ENCODE data around the gene STKLD1. TPM values are rescaled to one million over a fixed set of nuclear protein-coding genes. Genes with fewer than 3 reads are reported as not detected.

Gene STKLD1
- total RNA-seq, 1 donor from 2014 or later, result 1.2 TPM

GRCh38 chr9:133453651-133454050 lies 77.5 kb downstream of the STKLD1 start:
- Histone ChIP-seq H3K27ac (no peak overlapping the region), H3K4me1 (no peaks in the 10 kb centered on the region), H3K36me3 (no peaks in the 10 kb centered on the region), H3K27me3 (no peaks in the 10 kb centered on the region), H3K9me3 (no peaks in the 10 kb centered on the region), H3K4me3 (no peak overlapping the region)
- DNase-seq (no peak), ATAC-seq (no peak)
- TF ChIP-seq CTCF (IDR thresholded peaks at IDR 0.05), result no peak
- intact Hi-C loops (cut with DNase I), result no loop called here

GRCh38 chr9:133454325-133454724 lies 78.2 kb downstream of the STKLD1 start:
- ATAC-seq (no peak), DNase-seq (no peak)
- H3K27ac ChIP-seq, result no peak overlapping the region
- intact Hi-C loops (cut with DNase I), result no loop called here
- no peaks in the 10 kb centered on the region for H3K27me3 ChIP-seq
- no peak overlapping the region for H3K4me3 ChIP-seq
- H3K4me1 ChIP-seq, result peaks cover 6% of the 10 kb centered on the region
- H3K36me3 ChIP-seq, result no peaks in the 10 kb centered on the region
- H3K9me3 ChIP-seq, result no peaks in the 10 kb centered on the region
- no peak for TF ChIP-seq CTCF (IDR thresholded peaks at IDR 0.05)

GRCh38 chr9:133454943-133455673 lies 78.9 kb downstream of the STKLD1 start:
- Histone ChIP-seq H3K4me3 (no peak overlapping the region), H3K27me3 (no peaks in the 10 kb centered on the region), H3K9me3 (no peaks in the 10 kb centered on the region), H3K4me1 (peaks cover 7% of the 10 kb centered on the region), H3K36me3 (no peaks in the 10 kb centered on the region), H3K27ac (no peak overlapping the region)
- ATAC-seq (no peak), DNase-seq (no peak)
- no peak for TF ChIP-seq CTCF (IDR thresholded peaks at IDR 0.05)
- intact Hi-C loops (cut with DNase I), result no loop called here

Other genes starting within 250 kb of the STKLD1 start
- gene GBGT1, start 212.5 kb upstream of the STKLD1 start, total RNA-seq, result 27.4 TPM
- gene OBP2B, start 167.1 kb upstream of the STKLD1 start, total RNA-seq, result not detected
- 16.8 TPM for gene ABO, start 101.2 kb upstream of the STKLD1 start, total RNA-seq
- gene SURF6, start 40.2 kb upstream of the STKLD1 start, total RNA-seq, result 15.9 TPM
- gene MED22, start 28.2 kb upstream of the STKLD1 start, total RNA-seq, result 25.8 TPM
- gene RPL7A, start 28.1 kb upstream of the STKLD1 start, total RNA-seq, result 1,380 TPM
- 43.9 TPM for gene SURF1, start 19.9 kb upstream of the STKLD1 start, total RNA-seq
- 12.0 TPM for gene SURF2, start 19.8 kb upstream of the STKLD1 start, total RNA-seq
- 142 TPM for gene SURF4, start 306 bp upstream of the STKLD1 start, total RNA-seq
- 22.6 TPM for gene REXO4, start 41.6 kb downstream of the STKLD1 start, total RNA-seq
- 2.0 TPM for gene ADAMTS13, start 46.0 kb downstream of the STKLD1 start, total RNA-seq
- gene CACFD1, start 83.6 kb downstream of the STKLD1 start, total RNA-seq, result 39.8 TPM
- gene SLC2A6, start 102.7 kb downstream of the STKLD1 start, total RNA-seq, result 11.4 TPM
- gene MYMK, start 148.6 kb downstream of the STKLD1 start, total RNA-seq, result not detected
- gene ADAMTSL2, start 158.3 kb downstream of the STKLD1 start, total RNA-seq, result 17.4 TPM
- gene FAM163B, start 233.0 kb downstream of the STKLD1 start, total RNA-seq, result not detected

Data from upper lobe of right lung (tissue), 1 donor.